Keratinocyte (primary cell): ENCODE measurements around the gene MAX. TPM values are rescaled to one million over a fixed set of nuclear protein-coding genes. Genes with fewer than 3 reads are reported as not detected.

Experiments used
- DNase-seq: peaks from one replicate; pipeline ENCODE4 v3.0.0-alpha.2; 2011; ENCODE audit warnings: low read depth, missing footprints, low spot score
- FAIRE-seq: peaks from 2 replicates; lab custom pipeline; 2011; peaks lifted over from hg19 to GRCh38; lab: Jason Lieb, UNC
- H2AFZ ChIP-seq: 2 replicates; pipeline ENCODE4 v1.6.0; 2012; ENCODE audit warnings: low read length, control low read depth, inconsistent platforms; ENCODE audit not compliant: control insufficient read depth
- H3K27ac ChIP-seq: 2 replicates; pipeline ENCODE4 v1.5.1; 2011; ENCODE audit warnings: low read length; ENCODE audit not compliant: control insufficient read depth, insufficient read depth
- H3K27me3 ChIP-seq: 3 replicates; pipeline ENCODE4 v1.6.0; 2011; ENCODE audit warnings: low read length; ENCODE audit not compliant: control insufficient read depth, insufficient read depth; ENCODE audit errors: extremely low read depth
- H3K36me3 ChIP-seq, 2 experiments: 2 replicates in 1 of 2; 3 replicates in 1 of 2; pipeline ENCODE4 v1.5.1; 2011; ENCODE audit warnings: low read length in 2 of 2, mild to moderate bottlenecking in 1 of 2; ENCODE audit not compliant: control insufficient read depth in 2 of 2, insufficient read depth in 2 of 2; ENCODE audit errors: extremely low read depth in 1 of 2
- H3K4me1 ChIP-seq: 3 replicates; pipeline ENCODE4 v1.5.1; 2011; ENCODE audit warnings: low read length; ENCODE audit not compliant: control insufficient read depth, insufficient read depth; ENCODE audit errors: extremely low read depth
- H3K4me2 ChIP-seq: 3 replicates; pipeline ENCODE4 v1.6.0; 2011; ENCODE audit warnings: low read depth, low read length; ENCODE audit not compliant: control insufficient read depth, insufficient read depth; ENCODE audit errors: extremely low read depth
- H3K4me3 ChIP-seq, 3 experiments: fragments of 200-600 bp in 1 of 3; sonication (generic) in 1 of 3; 2 replicates in 2 of 3; 3 replicates in 1 of 3; pipeline ENCODE4 v1.5.1; 2011 to 2016; ENCODE audit warnings: low read length in 3 of 3, mild to moderate bottlenecking in 3 of 3, control low read depth in 2 of 3, inconsistent platforms in 1 of 3, low read depth in 1 of 3, mixed read lengths in 1 of 3, mixed run types in 1 of 3, moderate library complexity in 1 of 3; ENCODE audit not compliant: control insufficient read depth in 2 of 3, insufficient read depth in 2 of 3; ENCODE audit errors: extremely low read depth in 1 of 3
- H3K79me2 ChIP-seq: 2 replicates; pipeline ENCODE4 v1.6.0; 2012; ENCODE audit warnings: low read length; ENCODE audit not compliant: control insufficient read depth, insufficient read depth
- H3K9ac ChIP-seq: 3 replicates; pipeline ENCODE4 v1.6.0; 2011; ENCODE audit warnings: low read length; ENCODE audit not compliant: control insufficient read depth, insufficient read depth; ENCODE audit errors: extremely low read depth
- H3K9me1 ChIP-seq: 3 replicates; pipeline ENCODE4 v1.6.0; 2011; ENCODE audit warnings: low read length; ENCODE audit not compliant: control insufficient read depth, insufficient read depth; ENCODE audit errors: extremely low read depth
- H3K9me3 ChIP-seq: 2 replicates; pipeline ENCODE4 v1.5.1; 2012; ENCODE audit warnings: low read depth, low read length; ENCODE audit not compliant: control insufficient read depth
- H4K20me1 ChIP-seq: 3 replicates; pipeline ENCODE4 v1.6.0; 2011; ENCODE audit warnings: low read length; ENCODE audit not compliant: control insufficient read depth, insufficient read depth; ENCODE audit errors: extremely low read depth
- CTCF ChIP-seq, 3 experiments: IDR thresholded peaks in 1 of 3; conservative IDR thresholded peaks in 1 of 3; optimal IDR thresholded peaks in 1 of 3; 2 replicates in 2 of 3; 3 replicates in 1 of 3; pipeline versions ENCODE3 to v1.5.1; 2011; ENCODE audit warnings: low read length in 3 of 3, mild to moderate bottlenecking in 3 of 3, moderate library complexity in 2 of 3, control low read depth in 1 of 3, inconsistent platforms in 1 of 3; ENCODE audit not compliant: insufficient read depth in 2 of 3; ENCODE audit errors: extremely low read depth in 1 of 3
- EZH2 ChIP-seq: IDR thresholded peaks from one replicate; pipeline ENCODE4 v1.6.1; 2012; ENCODE audit warnings: inconsistent platforms, mild to moderate bottlenecking, low read length, moderate library complexity
- dilution Hi-C: fragments of 300-500 bp; cut with MboI; formaldehyde crosslinking; loops from one replicate; pipeline ENCODE4 v1.7.0; 2020; ENCODE audit warnings: low sequenced_read_pairs; ENCODE audit not compliant: extremely low pct_ligation_motif_present
- polyA plus RNA-seq, 5 experiments: library from polyadenylated mRNA; depleted of rRNA in 3 of 5; stranded (reverse) in 3 of 5; stranded (forward) in 1 of 5; unstranded in 1 of 5; fragments of >200 nt; gene quantifications; 1 replicate in 1 of 5; 2 replicates in 3 of 5; 3 replicates in 1 of 5; pipeline versions ENCODE4 v1.2.1 to v1.2.3, GENCODE V29; 2011 to 2012; ENCODE audit warnings: missing spikeins in 2 of 5, low read depth in 1 of 5, low replicate concordance in 1 of 5

The MAX gene
- polyA plus RNA-seq, 1 donor (not counting 4 experiments of a cell fraction or from before 2014, with no cell fraction given), result 65.2 TPM

DNA sequence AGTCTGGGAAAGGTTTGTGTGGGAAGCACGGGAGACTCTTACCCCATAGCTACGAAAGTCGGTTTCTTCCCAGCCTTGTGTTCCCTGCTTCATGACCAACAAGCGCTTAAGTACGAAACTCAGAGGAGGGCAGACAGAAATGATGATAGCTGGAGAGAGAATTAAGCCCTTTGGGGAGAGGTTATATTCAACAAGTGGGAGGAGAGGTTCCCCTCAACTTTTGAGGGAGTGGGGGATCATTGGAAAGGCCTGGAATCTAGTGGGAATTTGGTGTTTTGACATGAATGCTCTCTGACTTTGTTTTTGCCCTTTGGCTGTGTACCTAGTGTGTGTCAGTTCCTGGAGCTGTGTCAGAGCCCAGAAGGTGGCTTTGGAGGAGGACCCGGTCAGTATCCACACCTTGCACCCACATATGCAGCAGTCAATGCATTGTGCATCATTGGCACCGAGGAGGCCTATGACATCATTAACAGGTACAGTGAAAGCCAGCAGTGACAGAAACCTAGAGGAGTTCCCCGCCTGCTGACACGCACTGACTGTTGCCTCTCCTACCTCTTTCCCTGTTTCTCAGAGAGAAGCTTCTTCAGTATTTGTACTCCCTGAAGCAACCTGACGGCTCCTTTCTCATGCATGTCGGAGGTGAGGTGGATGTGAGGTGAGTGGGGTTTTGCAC lies 75.1 kb downstream of the MAX start:
- no peak overlapping the region for H3K9ac ChIP-seq
- H4K20me1 ChIP-seq, result no peaks in the 10 kb centered on the region
- H3K36me3 ChIP-seq, result peaks cover 5 to 11% of the 10 kb centered on the region in 2 experiments
- H3K79me2 ChIP-seq, result no peaks in the 10 kb centered on the region
- no peak overlapping the region for H3K4me3 ChIP-seq
- H3K4me1 ChIP-seq, result peaks cover 21% of the 10 kb centered on the region
- H3K27me3 ChIP-seq, result no peaks in the 10 kb centered on the region
- TF ChIP-seq EZH2, result no peak
- TF ChIP-seq CTCF (optimal IDR thresholded peaks at IDR 0.05 in 1 of 3, IDR thresholded peaks at IDR 0.05 in 1 of 3, conservative IDR thresholded peaks at IDR 0.05 in 1 of 3; ENCODE audit: extremely low read depth in 1 of 3, insufficient read depth in 2 of 3, low read length in 3 of 3), result no peak
- no peak overlapping the region for H2AFZ ChIP-seq
- H3K4me2 ChIP-seq, result no peak overlapping the region
- FAIRE-seq, result no peak
- H3K9me1 ChIP-seq, result no peaks in the 10 kb centered on the region
- no peaks in the 10 kb centered on the region for H3K9me3 ChIP-seq
- dilution Hi-C loops, result no loop called here
- peak overlapping the region; percentile 27 for H3K27ac ChIP-seq
- DNase-seq, result no peak

GRCh38 chr14:65026526-65026925 lies 75.8 kb downstream of the MAX start:
- Histone ChIP-seq H3K4me3 (no peak overlapping the region), H3K9me1 (no peaks in the 10 kb centered on the region), H4K20me1 (no peaks in the 10 kb centered on the region), H3K27me3 (no peaks in the 10 kb centered on the region), H3K4me1 (peaks cover 21% of the 10 kb centered on the region), H3K9me3 (no peaks in the 10 kb centered on the region), H3K79me2 (no peaks in the 10 kb centered on the region), H3K27ac (peak overlapping the region; percentile 27), H2AFZ (peak overlapping the region; percentile 36), H3K36me3 (peaks cover 5 to 11% of the 10 kb centered on the region in 2 experiments), H3K9ac (no peak overlapping the region), H3K4me2 (peak overlapping the region; percentile 71)
- no peak for TF ChIP-seq EZH2
- DNase-seq (no peak), FAIRE-seq (peak; percentile 49)
- dilution Hi-C loops, result no loop called here
